IPS-20b (cell line): ENCODE measurements around the gene NPTN.
"Not testable (repeated sequence)": the region's sequence is repeated elsewhere in the genome, so short reads cannot be mapped to it uniquely, and the experiment has no call there.

ENCODE experiments used
- H3K27ac ChIP-seq: one replicate; pipeline ENCODE4 v1.5.1; 2013; ENCODE audit warnings: low read length
- H3K27me3 ChIP-seq: 2 replicates; pipeline ENCODE4 v1.6.1; 2013; ENCODE audit warnings: mild to moderate bottlenecking, low read length, inconsistent platforms; ENCODE audit not compliant: insufficient read depth
- H3K36me3 ChIP-seq: 2 replicates; pipeline ENCODE4 v1.6.1; 2013; ENCODE audit warnings: low read depth, mild to moderate bottlenecking, inconsistent platforms, low read length, moderate library complexity; ENCODE audit not compliant: insufficient read depth
- H3K4me1 ChIP-seq: 2 replicates; pipeline ENCODE4 v1.6.1; 2013; ENCODE audit warnings: mild to moderate bottlenecking, control low read depth, inconsistent platforms, low read length, moderate library complexity; ENCODE audit not compliant: insufficient read depth
- H3K4me3 ChIP-seq: 2 replicates; pipeline ENCODE4 v1.5.1; 2013; ENCODE audit warnings: mild to moderate bottlenecking, low read length, inconsistent platforms
- H3K9ac ChIP-seq: 2 replicates; pipeline ENCODE4 v1.6.1; 2013; ENCODE audit warnings: low read depth, mild to moderate bottlenecking, inconsistent platforms, low read length, moderate library complexity
- H3K9me3 ChIP-seq: 2 replicates; pipeline ENCODE4 v1.6.1; 2013; ENCODE audit warnings: mild to moderate bottlenecking, low read depth, low read length, inconsistent platforms; ENCODE audit not compliant: insufficient read depth

The NPTN gene

GRCh38 chr15:73578026-73578425, 55.2 kb downstream of the NPTN start:
- no peak overlapping the region for H3K4me3 ChIP-seq
- H3K27ac ChIP-seq = no peak overlapping the region
- no peak overlapping the region for H3K9ac ChIP-seq
- H3K4me1 ChIP-seq = no peaks in the 10 kb centered on the region
- H3K9me3 ChIP-seq = no peaks in the 10 kb centered on the region
- H3K36me3 ChIP-seq = peaks cover 55% of the 10 kb centered on the region
- no peaks in the 10 kb centered on the region for H3K27me3 ChIP-seq

GRCh38 chr15:73577593-73577992, 55.6 kb downstream of the NPTN start:
- not testable (repeated sequence) for H3K4me1 ChIP-seq, H3K27ac ChIP-seq, H3K9me3 ChIP-seq, H3K27me3 ChIP-seq, H3K9ac ChIP-seq, H3K4me3 ChIP-seq
- peaks cover 55% of the 10 kb centered on the region for H3K36me3 ChIP-seq

GRCh38 chr15:73575636-73576247, 57.4 kb downstream of the NPTN start:
- H3K27ac ChIP-seq = no peak overlapping the region
- no peaks in the 10 kb centered on the region for H3K27me3 ChIP-seq
- H3K4me3 ChIP-seq = no peak overlapping the region
- H3K4me1 ChIP-seq = no peaks in the 10 kb centered on the region
- H3K9me3 ChIP-seq = no peaks in the 10 kb centered on the region
- peaks cover 61% of the 10 kb centered on the region for H3K36me3 ChIP-seq
- H3K9ac ChIP-seq = no peak overlapping the region

GRCh38 chr15:73573572-73573971, 59.6 kb downstream of the NPTN start:
- H3K9me3 ChIP-seq = no peaks in the 10 kb centered on the region
- H3K36me3 ChIP-seq = peaks cover 74% of the 10 kb centered on the region
- H3K4me1 ChIP-seq = no peaks in the 10 kb centered on the region
- no peak overlapping the region for H3K27ac ChIP-seq
- H3K9ac ChIP-seq = no peak overlapping the region
- H3K27me3 ChIP-seq = no peaks in the 10 kb centered on the region
- H3K4me3 ChIP-seq = no peak overlapping the region

GRCh38 chr15:73573037-73573436, 60.2 kb downstream of the NPTN start:
- Histone ChIP-seq H3K4me1 (no peaks in the 10 kb centered on the region), H3K9me3 (no peaks in the 10 kb centered on the region), H3K9ac (no peak overlapping the region), H3K27ac (no peak overlapping the region), H3K36me3 (peaks cover 75% of the 10 kb centered on the region), H3K27me3 (no peaks in the 10 kb centered on the region), H3K4me3 (no peak overlapping the region)

- H3K9me3 ChIP-seq = no peaks in the 10 kb centered on the region
- H3K27me3 ChIP-seq = no peaks in the 10 kb centered on the region
- no peak overlapping the region for H3K27ac ChIP-seq
- no peak overlapping the region for H3K9ac ChIP-seq
- H3K4me3 ChIP-seq = no peak overlapping the region
- H3K36me3 ChIP-seq = peaks cover 79% of the 10 kb centered on the region
- H3K4me1 ChIP-seq = no peaks in the 10 kb centered on the region
Measured at GRCh38 chr15:73572296-73572695, 60.9 kb downstream of the NPTN start.

GRCh38 chr15:73571346-73571745, 61.8 kb downstream of the NPTN start:
- no peaks in the 10 kb centered on the region for H3K27me3 ChIP-seq
- H3K36me3 ChIP-seq = peaks cover 88% of the 10 kb centered on the region
- H3K9me3 ChIP-seq = no peaks in the 10 kb centered on the region
- H3K27ac ChIP-seq = no peak overlapping the region
- no peak overlapping the region for H3K4me3 ChIP-seq
- H3K4me1 ChIP-seq = no peaks in the 10 kb centered on the region
- no peak overlapping the region for H3K9ac ChIP-seq

GRCh38 chr15:73570355-73571032, 62.7 kb downstream of the NPTN start:
- H3K9ac ChIP-seq = no peak overlapping the region
- H3K27me3 ChIP-seq = no peaks in the 10 kb centered on the region
- H3K36me3 ChIP-seq = peaks cover 92% of the 10 kb centered on the region
- H3K4me3 ChIP-seq = no peak overlapping the region
- no peak overlapping the region for H3K27ac ChIP-seq
- H3K9me3 ChIP-seq = no peaks in the 10 kb centered on the region
- no peaks in the 10 kb centered on the region for H3K4me1 ChIP-seq

GRCh38 chr15:73569361-73569760, 63.8 kb downstream of the NPTN start:
- no peak overlapping the region for H3K27ac ChIP-seq
- H3K36me3 ChIP-seq = peaks cover 96% of the 10 kb centered on the region

GRCh38 chr15:73568564-73569280, 64.5 kb downstream of the NPTN start:
- no peak overlapping the region for H3K27ac ChIP-seq
- peaks cover 96% of the 10 kb centered on the region for H3K36me3 ChIP-seq
- H3K4me1 ChIP-seq = no peaks in the 10 kb centered on the region
- no peak overlapping the region for H3K9ac ChIP-seq
- no peak overlapping the region for H3K4me3 ChIP-seq
- H3K27me3 ChIP-seq = no peaks in the 10 kb centered on the region
- H3K9me3 ChIP-seq = no peaks in the 10 kb centered on the region

More at GRCh38 chr15:73569361-73569760, 63.8 kb downstream of the NPTN start:
- no peaks in the 10 kb centered on the region for H3K4me1 ChIP-seq
- H3K4me3 ChIP-seq = no peak overlapping the region
- no peak overlapping the region for H3K9ac ChIP-seq
- no peaks in the 10 kb centered on the region for H3K9me3 ChIP-seq
- H3K27me3 ChIP-seq = no peaks in the 10 kb centered on the region

GRCh38 chr15:73567020-73567419, 66.2 kb downstream of the NPTN start:
- Histone ChIP-seq H3K4me1 (no peaks in the 10 kb centered on the region), H3K4me3 (no peak overlapping the region), H3K27me3 (no peaks in the 10 kb centered on the region), H3K27ac (no peak overlapping the region), H3K9me3 (no peaks in the 10 kb centered on the region), H3K9ac (no peak overlapping the region), H3K36me3 (peaks cover 96% of the 10 kb centered on the region)

GRCh38 chr15:73564255-73564654, 68.9 kb downstream of the NPTN start:
- Histone ChIP-seq H3K36me3 (peaks cover 94% of the 10 kb centered on the region), H3K4me3 (no peak overlapping the region), H3K4me1 (no peaks in the 10 kb centered on the region), H3K9me3 (no peaks in the 10 kb centered on the region), H3K27ac (no peak overlapping the region), H3K27me3 (no peaks in the 10 kb centered on the region), H3K9ac (no peak overlapping the region)
